ENCODE results near the gene TNS1. TPM values are rescaled to one million over a fixed set of nuclear protein-coding genes. Genes with fewer than 3 reads are reported as not detected.

The TNS1 gene
- total and polyA plus RNA-seq, 9 of the 15 experiments (the other 6 are each of a cell fraction or from before 2014, with no cell fraction given): 0.13 to 2.7 (median 0.77) TPM

- TF ChIP-seq ZNF253 (CRISPR knock-in tag; conservative IDR thresholded peaks at IDR 0.05) (no peak), DNMT1 (IDR thresholded peaks at IDR 0.05) (no peak), FOXP1 (CRISPR knock-in tag; IDR thresholded peaks at IDR 0.05) (no peak), ZMIZ1 (IDR thresholded peaks at IDR 0.05; ENCODE audit: low read depth in 2 of 2, low read length in 2 of 2) (peak in 1 of 2 experiments; percentile 87; a peak in 2 of 4 replicates), BCOR (IDR thresholded peaks at IDR 0.05) (no peak), ZNF324 (CRISPR knock-in tag; IDR thresholded peaks at IDR 0.05) (no peak), E2F4 (CRISPR knock-in tag; IDR thresholded peaks at IDR 0.05; ENCODE audit: low read depth) (no peak), PHF20 (IDR thresholded peaks at IDR 0.05; ENCODE audit: partially characterized antibody) (no peak), TSHZ1 (CRISPR knock-in tag; IDR thresholded peaks at IDR 0.05) (no peak), HNRNPUL1 (IDR thresholded peaks at IDR 0.05; ENCODE audit: low read length) (no peak), MITF (IDR thresholded peaks at IDR 0.05) (0 out of 2 replicates have a peak, but pooled peaks have one; percentile 25), ZFP30 (CRISPR knock-in tag; IDR thresholded peaks at IDR 0.05; ENCODE audit: borderline replicate concordance) (no peak), NUFIP1 (IDR thresholded peaks at IDR 0.05; ENCODE audit: partially characterized antibody) (no peak)
Observed at GRCh38 chr2:217842017-217842416, 160.8 kb downstream of the TNS1 start (continued).

Measured in K562 (cell line).